HCT116 (cell line): ENCODE results near the gene RPLP2. TPM values are rescaled to one million over a fixed set of nuclear protein-coding genes. Genes with fewer than 3 reads are reported as not detected.

Experiments
- total RNA-seq: library from RNA; stranded (reverse); gene quantifications from one replicate; pipeline ENCODE4 v1.2.1, GENCODE V29; 2021; ENCODE audit not compliant: unreplicated experiment

The RPLP2 gene
- total RNA-seq, 1 experiment from 2014 or later = 3,615 TPM

Other genes with a start within 250 kb of the RPLP2 start
- 9.5 TPM for gene LMNTD2, start 249.2 kb upstream of the RPLP2 start, total RNA-seq
- gene RASSF7, start 249.0 kb upstream of the RPLP2 start, total RNA-seq = 35.9 TPM
- gene PHRF1, start 233.5 kb upstream of the RPLP2 start, total RNA-seq = 45.5 TPM
- gene IRF7, start 194.0 kb upstream of the RPLP2 start, total RNA-seq = 15.2 TPM
- not detected for gene CDHR5, start 185.0 kb upstream of the RPLP2 start, total RNA-seq
- not detected for gene SCT, start 182.8 kb upstream of the RPLP2 start, total RNA-seq
- 2.4 TPM for gene DRD4, start 172.7 kb upstream of the RPLP2 start, total RNA-seq
- gene DEAF1, start 114.7 kb upstream of the RPLP2 start, total RNA-seq = 33.9 TPM
- gene TMEM80, start 114.2 kb upstream of the RPLP2 start, total RNA-seq = 18.4 TPM
- gene EPS8L2, start 103.7 kb upstream of the RPLP2 start, total RNA-seq = 157 TPM
- gene TALDO1, start 62.5 kb upstream of the RPLP2 start, total RNA-seq = 242 TPM
- 88.7 TPM for gene GATD1, start 32.5 kb upstream of the RPLP2 start, total RNA-seq
- gene CEND1, start 19.9 kb upstream of the RPLP2 start, total RNA-seq = 0.27 TPM
- 62.0 TPM for gene SLC25A22, start 11.7 kb upstream of the RPLP2 start, total RNA-seq
- gene PIDD1, start 4.7 kb upstream of the RPLP2 start, total RNA-seq = 41.5 TPM
- gene PNPLA2, start 8.9 kb downstream of the RPLP2 start, total RNA-seq = 124 TPM
- 11.8 TPM for gene CRACR2B, start 18.0 kb downstream of the RPLP2 start, total RNA-seq
- gene CD151, start 23.0 kb downstream of the RPLP2 start, total RNA-seq = 296 TPM
- 211 TPM for gene POLR2L, start 32.6 kb downstream of the RPLP2 start, total RNA-seq
- gene TSPAN4, start 32.9 kb downstream of the RPLP2 start, total RNA-seq = 50.3 TPM
- gene CHID1, start 100.8 kb downstream of the RPLP2 start, total RNA-seq = 102 TPM
- 55.5 TPM for gene AP2A2, start 115.9 kb downstream of the RPLP2 start, total RNA-seq
- 0.02 TPM for gene MUC6, start 226.8 kb downstream of the RPLP2 start, total RNA-seq